CD4-positive, alpha-beta T cell treated with Interferon alpha-2 for 1 hour (primary cell): ENCODE results near the gene DROSHA.
"Not testable (repeated sequence)": the region's sequence is repeated elsewhere in the genome, so short reads cannot be mapped to it uniquely, and the experiment has no call there.

Experiments used
- DNase-seq, 2 donors: peaks; one replicate each; pipeline ENCODE4 v3.0.0-alpha.2; 2020 to 2022

DROSHA gene

DNA sequence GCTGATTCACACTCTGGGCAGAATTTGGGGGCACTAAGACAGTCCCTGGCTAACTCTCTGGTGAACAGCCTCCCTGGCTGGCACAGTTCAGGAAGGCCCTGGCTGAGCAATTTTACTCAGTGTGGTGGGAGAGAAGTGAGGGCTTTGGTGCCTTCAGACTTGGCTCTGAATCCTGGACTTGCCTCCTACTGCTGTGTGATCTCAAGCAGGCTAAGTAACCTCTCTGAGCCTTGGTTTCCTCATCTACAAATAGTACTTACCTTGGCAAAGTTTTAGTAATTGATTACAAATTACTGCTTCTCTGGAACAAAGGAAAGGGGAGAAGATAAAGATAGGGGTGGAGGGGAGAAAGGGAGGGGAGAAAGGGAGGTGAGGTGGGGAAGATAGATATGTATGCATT is 153.8 kb downstream of the DROSHA start:
- no peak for DNase-seq

GRCh38 chr5:31377274-31377946 is 154.5 kb downstream of the DROSHA start:
- no peak for DNase-seq

DNA sequence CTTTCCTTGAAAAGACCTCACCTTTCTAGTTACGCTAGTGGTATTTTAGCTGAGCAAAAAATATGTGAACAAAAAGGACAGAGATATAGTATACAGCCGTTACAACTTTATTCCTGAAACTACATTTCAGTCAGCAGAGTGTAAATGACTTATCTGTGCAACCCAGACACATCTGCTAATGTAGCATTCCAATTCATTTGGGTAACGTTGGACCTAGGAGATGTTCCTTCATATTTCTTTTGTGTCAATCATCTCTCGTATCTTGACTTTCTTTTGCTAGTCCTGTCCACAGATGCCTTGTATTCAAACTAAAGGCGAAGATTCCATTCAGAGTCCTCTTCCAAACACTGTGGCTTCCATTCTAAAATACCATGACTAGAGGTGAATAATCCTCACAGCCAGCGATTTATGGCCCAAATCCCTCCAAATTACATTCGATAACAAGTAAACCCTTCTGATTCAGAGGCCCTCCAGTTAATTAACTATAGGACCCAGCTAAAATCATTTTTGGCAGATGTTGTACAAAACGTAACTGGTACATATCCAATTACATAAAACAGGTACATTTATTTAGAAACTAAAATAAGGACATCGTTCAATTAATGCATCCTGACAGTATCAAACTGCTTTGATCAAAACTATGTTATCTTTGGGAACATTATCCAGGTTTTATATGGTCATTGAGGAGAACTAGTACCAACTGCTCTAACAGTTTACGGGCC is 155.7 kb downstream of the DROSHA start:
- DNase-seq = no peak

DNA sequence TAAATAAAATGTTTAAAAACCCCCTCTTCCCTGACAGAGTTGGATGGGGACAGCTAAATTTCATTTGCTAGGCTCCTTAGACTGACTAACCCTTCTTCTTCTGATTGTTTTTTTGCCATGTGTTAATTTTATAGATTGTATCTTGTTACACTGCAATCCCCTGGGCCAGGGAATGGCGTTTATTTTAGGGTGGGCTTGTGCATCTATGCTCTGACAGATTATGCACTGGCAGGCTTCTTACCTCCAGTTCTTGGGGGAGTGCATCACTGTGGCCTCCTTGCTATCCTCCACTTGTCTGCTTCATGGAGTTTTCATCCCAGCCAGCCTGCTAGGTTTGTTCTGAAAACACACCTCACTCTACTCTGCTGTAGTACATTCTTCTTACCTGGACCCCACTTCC is 159.8 kb downstream of the DROSHA start:
- no peak for DNase-seq

GRCh38 chr5:31366941-31367340 is 165.0 kb downstream of the DROSHA start:
- DNase-seq = no peak

GRCh38 chr5:31365776-31366175 is 166.1 kb downstream of the DROSHA start:
- no peak for DNase-seq

DNA sequence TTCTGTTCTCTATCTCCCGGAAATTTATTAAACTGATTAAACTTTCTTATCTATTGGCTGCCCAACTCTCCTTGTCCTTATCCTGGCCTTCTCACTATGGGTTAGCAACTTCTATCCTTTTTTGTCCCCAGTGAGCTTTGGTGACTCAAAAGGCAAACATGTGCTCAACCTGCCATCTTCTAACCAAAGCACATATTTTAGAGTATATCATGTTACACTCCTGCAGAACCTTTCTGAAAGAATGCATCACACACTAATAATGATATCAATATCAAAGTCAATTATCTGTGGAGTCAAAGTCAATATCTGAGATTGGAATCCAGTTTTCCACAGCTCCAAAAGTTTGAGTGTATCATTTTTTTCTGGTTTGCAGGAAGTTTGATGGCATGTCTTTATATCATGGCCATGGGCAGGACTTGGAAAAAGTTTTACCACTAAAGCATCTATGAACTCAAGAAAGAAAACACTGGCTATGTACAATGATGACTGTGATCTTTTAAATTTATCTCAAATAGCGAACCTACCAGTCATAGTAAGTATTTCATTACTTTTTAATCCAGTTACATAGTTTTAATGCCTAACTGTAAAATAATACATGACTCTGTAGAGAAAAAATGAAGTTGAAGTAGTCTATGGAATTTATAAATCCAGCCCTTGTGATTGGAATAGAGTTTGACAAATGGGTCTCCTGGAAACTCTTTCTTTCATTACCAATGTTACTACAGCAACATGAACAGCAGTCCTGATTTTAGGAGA is 166.8 kb downstream of the DROSHA start:
- DNase-seq = no peak

DNA sequence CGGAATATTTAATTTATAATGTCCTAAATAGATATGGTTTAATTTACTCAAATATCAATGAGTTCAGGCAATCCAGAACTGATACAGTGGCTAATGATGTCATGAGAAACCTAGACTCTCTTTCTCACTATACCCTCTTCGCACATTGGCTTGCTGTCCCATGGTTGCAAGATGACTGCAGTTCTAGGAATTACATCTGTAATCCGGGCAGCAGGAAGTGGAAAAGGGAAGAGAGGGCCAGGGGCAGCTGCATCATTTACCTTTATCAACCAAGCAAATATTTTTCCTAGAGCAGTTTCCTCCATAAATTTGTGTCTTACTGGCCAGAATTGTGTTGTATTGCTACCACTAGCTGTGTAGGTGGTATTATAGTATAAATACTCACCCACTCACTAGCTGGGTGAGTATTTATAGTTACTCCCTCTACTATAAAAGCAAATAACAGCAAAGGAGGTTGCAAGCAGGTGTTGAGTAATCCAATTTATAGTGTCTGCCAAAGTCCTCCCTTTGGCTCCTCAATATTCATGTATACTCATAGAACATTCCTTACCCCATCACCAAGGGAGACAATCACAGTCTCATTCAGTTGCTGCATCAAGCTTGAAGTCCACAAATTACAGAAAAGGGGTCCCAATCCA is 168.8 kb downstream of the DROSHA start:
- DNase-seq = no peak

DNA sequence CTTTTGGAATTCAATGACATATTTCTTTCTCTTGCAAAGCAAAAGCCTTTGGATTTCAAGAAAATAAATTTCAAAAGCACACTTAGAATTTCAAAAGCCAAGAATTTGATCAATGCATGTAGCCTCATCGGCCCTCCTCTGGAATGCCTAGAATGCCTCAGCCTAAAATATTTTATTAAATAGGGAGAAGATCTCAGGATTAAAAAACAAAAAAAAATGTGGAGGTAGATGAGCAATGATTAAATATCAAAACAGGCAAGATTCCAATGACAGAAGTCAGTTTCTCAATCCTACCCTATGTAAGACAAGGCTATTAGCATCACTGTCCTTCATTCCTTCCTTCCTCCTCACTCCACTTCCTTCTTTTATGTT is 169.4 kb downstream of the DROSHA start:
- DNase-seq = no peak

DNA sequence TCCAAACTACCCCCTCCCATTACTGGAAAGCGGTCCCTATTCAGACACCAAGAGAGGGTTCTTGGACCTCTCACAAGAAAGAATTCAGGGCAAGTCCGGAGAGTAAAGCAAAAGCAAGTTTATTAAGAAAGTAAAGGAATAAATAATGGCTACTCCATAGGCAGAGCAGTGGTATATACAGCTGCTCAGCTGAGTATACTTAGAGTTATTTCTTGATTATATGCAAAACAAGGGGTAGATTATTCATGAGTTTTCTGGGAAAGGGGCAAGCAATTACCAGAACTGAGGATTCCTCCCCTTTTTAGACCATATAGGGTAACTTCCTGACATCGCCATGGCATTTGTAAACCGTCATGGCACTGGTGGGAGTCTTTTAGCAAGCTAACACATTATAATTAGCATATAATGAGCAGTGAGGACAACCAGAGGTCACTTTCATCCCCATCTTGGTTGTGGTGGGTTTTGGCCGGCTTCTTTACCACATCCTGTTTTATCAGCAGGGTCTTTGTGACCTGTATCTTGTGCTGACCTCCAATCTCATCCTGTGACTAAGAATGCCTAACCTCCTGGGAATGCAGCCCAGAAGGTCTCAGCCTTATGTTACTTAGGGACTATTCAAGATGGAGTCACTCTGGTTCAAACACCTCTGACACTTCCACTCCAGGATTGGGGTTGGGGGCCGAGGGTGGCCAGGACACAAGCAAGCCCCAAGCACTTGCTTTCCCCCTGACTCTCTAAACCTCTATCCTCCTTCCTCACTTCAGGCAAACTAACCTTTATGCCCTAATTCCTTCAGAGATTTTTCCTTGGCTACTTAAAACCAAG is 170.0 kb downstream of the DROSHA start:
- not testable (repeated sequence) for DNase-seq

- DNase-seq = no peak
Measured at GRCh38 chr5:31361234-31361633, 170.7 kb downstream of the DROSHA start.

- DNase-seq = no peak
Measured at GRCh38 chr5:31359839-31360238, 172.1 kb downstream of the DROSHA start.

DNA sequence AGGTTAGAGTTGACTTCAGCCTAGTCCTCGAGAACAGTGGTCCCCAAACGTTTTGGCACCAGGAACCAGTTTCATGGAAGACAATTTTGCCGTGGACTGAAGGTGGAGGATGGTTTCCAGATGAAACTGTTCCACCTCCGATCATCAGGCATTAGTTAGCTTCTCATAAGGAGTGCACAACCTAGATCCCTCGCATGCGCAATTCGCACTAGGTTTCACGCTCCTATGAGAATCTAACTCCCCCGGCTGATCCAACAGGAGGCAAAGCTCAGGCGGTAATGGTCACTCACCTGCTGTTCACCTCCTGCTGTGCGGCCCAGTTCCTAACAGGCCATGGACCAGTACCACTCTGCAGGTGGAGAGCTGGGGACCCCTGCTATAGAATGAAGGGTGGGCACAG is 174.9 kb downstream of the DROSHA start:
- no peak for DNase-seq

DNA sequence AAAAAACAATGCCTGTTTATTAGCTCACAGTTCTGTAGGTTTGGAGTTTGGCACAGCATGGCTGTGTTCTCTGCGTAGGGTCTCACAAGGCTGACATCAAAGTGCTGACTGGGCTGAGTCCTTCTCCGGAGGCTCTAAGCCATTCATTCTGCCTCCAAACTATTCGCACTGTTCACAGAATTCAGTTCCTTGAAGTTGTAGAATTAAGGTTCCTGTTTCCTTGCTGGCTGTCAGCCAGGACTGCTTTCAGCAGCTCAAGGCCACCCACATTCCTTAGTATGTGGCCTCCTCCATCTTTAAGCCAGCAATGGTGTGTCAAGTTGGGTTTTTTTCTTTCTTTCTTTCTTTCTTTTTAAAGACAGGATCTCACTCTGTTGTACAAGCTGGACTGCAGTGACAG is 176.6 kb downstream of the DROSHA start:
- DNase-seq = no peak
